ENCODE data around the gene BEST1. TPM values are rescaled to one million over a fixed set of nuclear protein-coding genes. Genes with fewer than 3 reads are reported as not detected.

The BEST1 gene
- total and polyA plus RNA-seq, 5 experiments from 2014 or later = 0.08 to 1.0 (median 0.54) TPM; not detected in 1

- H3K27ac Mint-ChIP-seq = peak overlapping the region in 3 of 10 donors; percentile 31 to 56 (median 47)
- peaks cover 0 to 2% (median 2%) of the 10 kb centered on the region in 3 donors for H3K36me3 Mint-ChIP-seq
- no peaks in the 10 kb centered on the region for H3K27me3 Mint-ChIP-seq
- no peaks in the 10 kb centered on the region for H3K9me3 Mint-ChIP-seq
- H3K4me3 Mint-ChIP-seq = no peak overlapping the region
- POLR2A ChIA-PET = interaction anchor here (2.4 kb wide), 1 partner anchor 9 kb away, joined by 6 read pairs; the partner anchor contains the start of gene FTH1
- ATAC-seq (no peak), DNase-seq (peak in 1 of 10 donors; percentile 8)
- peaks cover 5 to 21% (median 12%) of the 10 kb centered on the region in 4 donors for H3K4me1 Mint-ChIP-seq
These were observed 26.8 kb downstream of the BEST1 start for GRCh38 chr11:61976813-61977475.

DNA sequence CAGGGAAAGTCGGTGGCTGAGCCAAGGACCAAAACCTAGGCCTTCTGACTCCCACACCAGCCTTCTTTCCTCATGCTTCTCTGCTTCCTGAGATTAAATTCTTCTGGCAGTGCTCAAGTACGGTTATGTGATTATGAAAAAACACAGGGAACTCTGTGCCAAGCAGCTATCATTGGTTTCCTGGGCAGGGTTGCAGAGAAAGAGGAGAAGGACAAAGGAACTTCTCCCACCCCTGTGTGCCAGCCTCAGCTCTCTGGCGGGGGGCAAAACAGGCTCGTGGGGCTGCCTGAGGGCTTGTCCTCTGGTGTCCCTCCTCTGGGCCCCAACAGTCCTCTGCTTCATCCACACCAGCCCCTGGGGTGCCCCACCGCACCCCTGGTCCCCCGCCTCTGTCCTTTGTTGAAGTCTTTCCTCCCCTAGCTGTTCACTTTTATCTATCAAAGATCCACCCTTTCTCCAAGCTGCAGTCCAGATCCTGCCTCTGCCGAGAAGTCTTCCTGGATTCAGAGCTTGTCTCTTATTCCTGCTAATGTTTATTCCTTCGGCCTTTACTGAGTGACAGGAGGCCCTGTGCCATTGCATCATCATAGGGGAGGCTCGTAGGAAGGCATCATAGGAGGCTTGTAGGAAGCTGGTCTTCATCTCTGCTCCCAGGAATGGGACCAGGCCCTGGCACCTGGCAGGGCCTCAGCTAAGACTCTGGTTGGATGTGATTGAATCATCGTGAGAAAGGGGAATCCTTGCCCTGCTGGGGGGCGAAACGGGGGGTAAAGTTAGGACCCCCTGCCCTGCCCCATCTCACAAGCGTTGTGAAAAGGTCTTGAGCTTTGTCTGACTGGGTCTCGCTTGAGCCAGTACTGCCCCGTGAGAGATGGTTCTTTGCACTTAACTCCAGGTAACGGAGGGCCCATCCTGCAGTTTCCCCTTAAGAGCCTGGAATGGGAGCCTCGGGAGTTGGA is 28.8 kb downstream of the BEST1 start:
- ATAC-seq (no peak), DNase-seq (no peak)
- Mint-ChIP-seq H3K36me3 (peaks cover 0 to 8% (median 2%) of the 10 kb centered on the region in 3 donors), H3K9me3 (no peaks in the 10 kb centered on the region), H3K4me3 (no peak overlapping the region), H3K4me1 (peaks cover 0 to 10% (median 0%) of the 10 kb centered on the region in 4 donors), H3K27me3 (no peaks in the 10 kb centered on the region), H3K27ac (peak overlapping the region in 1 of 10 donors; percentile 81)
- POLR2A ChIA-PET = interaction anchor here (1.5 kb wide), 1 partner anchor 11 kb away, joined by 6 read pairs; the partner anchor contains the start of gene FTH1

GRCh38 chr11:61980783-61981541 is 30.8 kb downstream of the BEST1 start:
- peak overlapping the region in 1 of 10 donors; percentile 73 for H3K27ac Mint-ChIP-seq
- ATAC-seq (no peak), DNase-seq (no peak)
- peaks cover 5 to 12% (median 5%) of the 10 kb centered on the region in 3 donors for H3K36me3 Mint-ChIP-seq
- POLR2A ChIA-PET = interaction anchor here (0.6 kb wide), 1 partner anchor 118 kb away, joined by 4 read pairs; no protein-coding TSS in a partner anchor
- H3K4me1 Mint-ChIP-seq = peaks cover 0 to 10% (median 0%) of the 10 kb centered on the region in 4 donors
- peaks cover 0 to 5% (median under 1%) of the 10 kb centered on the region in 9 donors for H3K9me3 Mint-ChIP-seq
- H3K4me3 Mint-ChIP-seq = no peak overlapping the region
- H3K27me3 Mint-ChIP-seq = peaks cover 0 to under 1% (median 0%) of the 10 kb centered on the region in 5 donors

GRCh38 chr11:61983419-61983818 is 33.3 kb downstream of the BEST1 start:
- Mint-ChIP-seq H3K9me3 (peaks cover 0 to 27% (median 14%) of the 10 kb centered on the region in 9 donors), H3K27ac (no peak overlapping the region), H3K27me3 (peaks cover 0 to 9% (median 0%) of the 10 kb centered on the region in 5 donors), H3K4me3 (no peak overlapping the region), H3K4me1 (peaks cover 0 to 10% (median 0%) of the 10 kb centered on the region in 4 donors), H3K36me3 (peaks cover 5 to 26% (median 24%) of the 10 kb centered on the region in 3 donors)
- DNase-seq = no peak
- POLR2A ChIA-PET = no interaction called here
- no peak for ATAC-seq

DNA sequence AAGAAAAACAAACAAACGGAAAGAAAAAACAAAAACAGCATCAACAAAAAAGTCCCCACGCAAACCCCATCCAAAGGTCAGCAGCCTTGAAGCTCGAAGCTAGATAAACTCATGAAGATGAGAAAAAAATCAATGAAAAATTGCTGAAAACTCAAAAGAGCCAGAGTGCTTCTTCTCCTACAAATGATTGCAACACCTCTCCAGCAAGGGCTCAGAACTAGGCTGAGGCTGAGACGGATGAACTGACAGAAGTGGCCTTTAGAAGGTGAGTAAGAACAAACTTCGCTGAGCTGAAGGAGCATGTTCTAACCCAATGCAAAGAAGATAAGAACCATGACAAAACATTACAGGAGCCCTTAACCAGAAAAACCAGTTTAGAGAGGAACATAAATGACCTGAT is 35.7 kb downstream of the BEST1 start:
- POLR2A ChIA-PET = interaction anchor here (0.7 kb wide), 1 partner anchor 36 kb away, joined by 3 read pairs; no protein-coding TSS in a partner anchor
- Mint-ChIP-seq H3K27me3 (peaks cover 0 to 9% (median 0%) of the 10 kb centered on the region in 5 donors), H3K27ac (no peak overlapping the region), H3K9me3 (peaks cover 0 to 50% (median 35%) of the 10 kb centered on the region in 9 donors), H3K4me3 (no peak overlapping the region), H3K36me3 (peaks cover 3 to 29% (median 24%) of the 10 kb centered on the region in 3 donors), H3K4me1 (peaks cover 0 to 8% (median 0%) of the 10 kb centered on the region in 4 donors)
- DNase-seq = no peak
- ATAC-seq = no peak

DNA sequence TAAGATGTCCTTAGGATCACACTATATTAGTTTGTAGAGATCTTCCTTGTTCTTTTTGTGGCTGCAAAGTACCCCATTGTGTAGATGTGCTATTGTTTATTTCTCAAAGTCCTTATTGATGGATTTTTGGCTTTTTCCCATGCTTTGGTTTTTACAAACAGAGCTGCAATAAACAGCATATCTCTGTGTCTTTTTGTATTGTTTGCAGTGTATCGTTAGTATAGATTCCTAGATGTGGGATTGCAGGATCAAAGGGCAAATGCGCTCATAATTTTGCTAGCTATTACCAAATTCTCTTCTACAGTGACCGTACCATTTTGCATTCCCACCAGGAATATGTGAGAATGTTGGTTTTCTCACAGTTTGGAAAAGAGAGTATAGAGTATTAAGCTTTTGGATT is 44.8 kb downstream of the BEST1 start:
- ATAC-seq (no peak), DNase-seq (no peak)
- Mint-ChIP-seq H3K9me3 (peaks cover 9 to 39% (median 24%) of the 10 kb centered on the region in 9 donors), H3K4me1 (no peaks in the 10 kb centered on the region), H3K27me3 (no peaks in the 10 kb centered on the region), H3K4me3 (no peak overlapping the region), H3K36me3 (peaks cover 16 to 19% (median 18%) of the 10 kb centered on the region in 3 donors), H3K27ac (peak overlapping the region in 2 of 10 donors; percentile 40 to 51)
- POLR2A ChIA-PET = no interaction called here

GRCh38 chr11:61996933-61997332 is 46.8 kb downstream of the BEST1 start:
- H3K9me3 Mint-ChIP-seq = peaks cover 9 to 26% (median 11%) of the 10 kb centered on the region in 9 donors
- ATAC-seq (no peak), DNase-seq (no peak)
- H3K27ac Mint-ChIP-seq = no peak overlapping the region
- H3K4me3 Mint-ChIP-seq = no peak overlapping the region
- no peaks in the 10 kb centered on the region for H3K4me1 Mint-ChIP-seq
- no peaks in the 10 kb centered on the region for H3K27me3 Mint-ChIP-seq
- peaks cover 16 to 20% (median 17%) of the 10 kb centered on the region in 3 donors for H3K36me3 Mint-ChIP-seq
- POLR2A ChIA-PET = interaction anchor here (1.2 kb wide), 1 partner anchor 29 kb away, joined by 6 read pairs; the partner anchor contains the start of gene FTH1

DNA sequence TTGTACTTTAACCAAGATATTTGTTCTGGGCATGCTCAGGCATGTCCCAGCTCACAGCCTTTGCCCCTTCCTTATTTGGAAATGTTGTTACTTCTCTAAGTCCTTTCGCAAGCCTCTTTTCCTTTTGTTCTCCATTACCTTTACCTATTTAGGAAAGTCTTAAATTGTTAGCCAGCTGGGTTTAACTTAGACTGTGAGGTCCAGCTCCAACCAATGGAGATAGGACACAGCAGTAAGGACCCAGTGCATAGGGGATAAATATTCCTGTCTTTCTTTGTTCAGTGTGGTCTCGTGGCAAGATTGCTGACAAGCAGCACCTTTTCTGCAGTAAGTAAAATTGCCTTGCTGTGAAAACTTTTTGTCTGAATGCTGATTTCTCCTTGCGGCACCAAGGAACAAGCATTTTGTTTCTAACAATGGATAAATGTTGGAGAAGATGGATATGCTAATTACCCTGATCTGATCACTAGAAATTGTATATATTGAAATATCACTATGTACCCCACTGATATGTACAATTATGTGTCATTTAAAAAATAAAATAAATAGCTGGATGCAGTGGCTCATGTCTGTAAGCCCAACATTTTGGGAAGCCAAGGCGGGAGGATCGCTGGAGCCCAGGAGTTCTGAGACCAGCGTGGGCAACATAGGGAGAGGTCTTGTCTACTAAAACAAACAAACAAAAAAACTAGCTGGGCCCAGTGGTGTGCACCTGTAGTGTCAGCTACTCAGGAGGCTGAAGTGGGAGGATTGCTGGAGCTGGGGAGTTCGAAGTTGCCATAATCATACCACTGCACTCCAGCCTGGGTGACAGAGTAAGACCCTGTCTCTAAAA is 49.2 kb downstream of the BEST1 start:
- Mint-ChIP-seq H3K27me3 (no peaks in the 10 kb centered on the region), H3K36me3 (peaks cover 12 to 17% (median 16%) of the 10 kb centered on the region in 3 donors), H3K4me1 (no peaks in the 10 kb centered on the region), H3K9me3 (peaks cover 7 to 21% (median 10%) of the 10 kb centered on the region in 9 donors), H3K27ac (peak overlapping the region in 2 of 10 donors; percentile 61 to 70), H3K4me3 (no peak overlapping the region)
- DNase-seq (no peak), ATAC-seq (no peak)
- POLR2A ChIA-PET = no interaction called here

DNA sequence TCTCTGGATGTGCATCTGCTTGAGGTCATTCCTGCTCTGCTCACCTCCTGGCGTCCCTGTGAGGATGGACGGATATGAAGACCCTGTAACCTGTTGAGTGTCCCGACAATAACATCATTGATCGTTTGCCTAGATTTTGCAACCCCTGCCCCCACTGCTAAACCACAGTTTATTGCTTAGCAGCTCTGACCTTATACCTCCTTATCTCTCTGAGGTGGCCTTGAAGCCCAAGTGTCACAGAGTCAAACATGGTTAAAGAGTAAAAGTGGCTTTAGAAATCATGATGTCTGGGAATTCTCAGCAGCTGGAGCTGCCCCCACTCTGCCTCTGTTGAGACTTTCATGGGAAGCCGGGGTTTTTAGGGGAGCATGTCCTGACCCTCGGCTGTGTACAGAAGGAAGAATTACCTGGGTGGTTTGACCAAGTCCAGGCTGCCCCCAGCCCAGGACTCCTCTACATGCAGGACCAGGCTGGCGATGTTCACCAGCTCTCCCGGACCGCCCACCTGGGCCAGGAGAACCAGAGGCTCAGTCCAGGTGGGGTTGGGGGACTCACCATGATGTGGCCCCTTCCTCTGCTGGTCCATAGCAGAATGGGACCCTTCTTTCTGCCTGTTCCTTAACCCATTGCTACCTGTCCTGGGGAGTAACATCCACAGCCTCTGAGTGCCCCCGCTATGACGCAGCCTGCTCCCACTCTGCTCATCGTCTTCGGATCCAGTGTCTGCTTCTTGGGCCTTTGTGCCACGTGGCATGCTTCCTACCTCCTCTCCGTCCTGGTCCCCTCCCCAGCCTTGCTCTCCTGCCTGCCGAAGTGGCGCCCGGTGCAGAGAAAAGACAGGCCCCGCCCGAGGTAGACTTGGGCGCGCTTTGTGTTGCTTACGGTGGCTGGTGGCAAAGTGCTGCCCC is 50.6 kb downstream of the BEST1 start:
- Mint-ChIP-seq H3K4me1 (no peaks in the 10 kb centered on the region), H3K36me3 (peaks cover 12 to 17% (median 16%) of the 10 kb centered on the region in 3 donors), H3K9me3 (peaks cover 7 to 21% (median 10%) of the 10 kb centered on the region in 9 donors), H3K27me3 (peaks cover 0 to 4% (median 0%) of the 10 kb centered on the region in 5 donors), H3K27ac (peak overlapping the region in 2 of 10 donors; percentile 53 to 72), H3K4me3 (no peak overlapping the region)
- no peak for ATAC-seq
- no peak for DNase-seq
- POLR2A ChIA-PET = no interaction called here

DNA sequence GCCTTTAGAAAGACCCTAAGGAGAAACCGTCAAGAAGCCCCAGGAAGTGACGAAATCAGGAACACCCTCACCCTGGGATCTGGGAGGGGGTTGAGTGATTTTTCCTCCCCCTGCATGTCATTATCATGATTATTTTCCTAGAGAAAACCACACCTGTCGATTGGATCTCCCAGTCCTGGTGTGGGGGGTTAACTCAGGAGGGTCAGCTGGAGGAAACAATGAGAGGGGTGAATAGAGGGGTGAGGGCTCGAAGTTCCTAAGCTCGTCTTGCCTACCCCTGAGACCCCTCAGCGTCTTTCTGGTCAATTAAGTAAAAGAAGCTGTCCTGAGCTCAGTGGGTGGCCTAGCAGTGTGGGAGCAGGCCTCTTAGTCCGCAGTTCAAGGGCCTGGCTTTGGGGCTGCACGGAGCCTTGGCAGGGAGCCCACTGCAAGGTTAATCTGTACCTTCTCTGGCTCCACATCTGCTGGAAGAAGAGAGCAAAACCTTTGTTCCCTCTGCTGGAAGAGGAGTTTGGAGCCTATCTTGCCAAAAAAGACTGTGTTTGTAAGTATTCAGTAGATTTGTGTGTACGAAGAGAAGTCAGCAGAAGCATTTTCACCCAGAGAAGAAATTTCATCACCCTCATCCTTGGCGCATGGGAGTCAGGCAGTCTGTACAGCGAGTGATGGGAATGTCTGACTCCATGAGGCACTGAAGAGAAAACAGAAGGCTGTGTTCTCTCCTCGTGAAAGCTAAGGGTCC is 51.5 kb downstream of the BEST1 start:
- peaks cover 0 to 4% (median 0%) of the 10 kb centered on the region in 5 donors for H3K27me3 Mint-ChIP-seq
- no peak for DNase-seq
- H3K27ac Mint-ChIP-seq = peak overlapping the region in 3 of 10 donors; percentile 10 to 69 (median 66)
- H3K36me3 Mint-ChIP-seq = peaks cover 12 to 17% (median 16%) of the 10 kb centered on the region in 3 donors
- H3K9me3 Mint-ChIP-seq = peaks cover 7 to 21% (median 10%) of the 10 kb centered on the region in 9 donors
- no peak for ATAC-seq
- POLR2A ChIA-PET = no interaction called here
- no peaks in the 10 kb centered on the region for H3K4me1 Mint-ChIP-seq
- H3K4me3 Mint-ChIP-seq = no peak overlapping the region
